Measurements from ENCODE around the gene CC2D1B. TPM values are rescaled to one million over a fixed set of nuclear protein-coding genes. Genes with fewer than 3 reads are reported as not detected.

The CC2D1B gene
- total RNA-seq, 1 donor from 2014 or later, result 11.3 TPM

GRCh38 chr1:52359676-52360594, 6.1 kb downstream of the CC2D1B start:
- no peak for DNase-seq (ENCODE audit: low spot score)

- DNase-seq (ENCODE audit: low spot score), result no peak
Observed at GRCh38 chr1:52358851-52359497, 7.0 kb downstream of the CC2D1B start.

- DNase-seq (ENCODE audit: low spot score), result no peak
Observed at GRCh38 chr1:52357397-52357796, 8.6 kb downstream of the CC2D1B start.

- no peak for DNase-seq (ENCODE audit: low spot score)
Observed at GRCh38 chr1:52356818-52357355, 9.1 kb downstream of the CC2D1B start.

GRCh38 chr1:52355847-52356505, 10.0 kb downstream of the CC2D1B start:
- no peak for DNase-seq (ENCODE audit: low spot score)

- no peak for DNase-seq (ENCODE audit: low spot score)
Observed at GRCh38 chr1:52355436-52355835, 10.6 kb downstream of the CC2D1B start.

GRCh38 chr1:52352690-52353089, 13.3 kb downstream of the CC2D1B start:
- DNase-seq (ENCODE audit: low spot score), result no peak

GRCh38 chr1:52348704-52349300, 17.2 kb downstream of the CC2D1B start:
- peak; percentile 75 for DNase-seq (ENCODE audit: low spot score)

- DNase-seq (ENCODE audit: low spot score), result no peak
Observed at GRCh38 chr1:52346653-52347052, 19.4 kb downstream of the CC2D1B start.

GRCh38 chr1:52345252-52345651, 20.8 kb downstream of the CC2D1B start:
- DNase-seq (ENCODE audit: low spot score), result no peak

GRCh38 chr1:52343979-52344378, 22.0 kb downstream of the CC2D1B start:
- no peak for DNase-seq (ENCODE audit: low spot score)

GRCh38 chr1:52341655-52342260, 24.2 kb downstream of the CC2D1B start:
- no peak for DNase-seq (ENCODE audit: low spot score)

- no peak for DNase-seq (ENCODE audit: low spot score)
Observed at GRCh38 chr1:52337439-52337838, 28.6 kb downstream of the CC2D1B start.

- no peak for DNase-seq (ENCODE audit: low spot score)
Observed at GRCh38 chr1:52334906-52335528, 31.0 kb downstream of the CC2D1B start.

- no peak for DNase-seq (ENCODE audit: low spot score)
Observed at GRCh38 chr1:52332411-52332810, 33.6 kb downstream of the CC2D1B start.

GRCh38 chr1:52328615-52329014, 37.4 kb downstream of the CC2D1B start:
- DNase-seq (ENCODE audit: low spot score), result no peak

- DNase-seq (ENCODE audit: low spot score), result no peak
Observed at GRCh38 chr1:52325786-52326185, 40.2 kb downstream of the CC2D1B start.

GRCh38 chr1:52323731-52324130, 42.3 kb downstream of the CC2D1B start:
- DNase-seq (ENCODE audit: low spot score), result no peak

GRCh38 chr1:52321061-52321460, 44.9 kb downstream of the CC2D1B start:
- no peak for DNase-seq (ENCODE audit: low spot score)

- DNase-seq (ENCODE audit: low spot score), result no peak
Observed at GRCh38 chr1:52306227-52307006, 59.6 kb downstream of the CC2D1B start.

All from umbilical cord (tissue), 2 donors.